ENCODE measurements around the gene SMOC1.

SMOC1 gene

DNA sequence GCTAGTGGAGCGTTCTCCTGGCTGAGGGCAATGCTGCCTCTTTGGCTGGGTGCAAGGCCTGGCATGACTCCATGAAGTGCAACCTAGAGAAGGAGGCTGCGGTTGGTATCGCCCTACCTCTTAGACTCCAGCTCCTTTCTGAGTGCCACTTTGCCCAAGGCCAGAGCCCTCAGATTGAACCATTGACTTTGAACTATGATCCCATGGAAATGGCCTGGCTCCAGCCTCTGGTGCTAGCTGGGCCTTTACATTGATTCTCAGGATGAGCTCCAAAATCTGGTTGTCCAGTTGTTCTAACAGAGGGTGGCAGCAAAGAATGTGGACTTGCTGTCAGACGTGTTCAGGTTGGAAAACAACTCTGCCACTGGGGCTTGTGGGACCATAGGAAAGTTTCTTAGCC, 16.1 kb upstream of the SMOC1 start:
- no peaks in the 10 kb centered on the region for H3K9me3 ChIP-seq (ENCODE audit: control insufficient read depth, insufficient read depth, low read length)
- no peaks in the 10 kb centered on the region; the same call in 1 of the 2 replicates for H3K36me3 ChIP-seq (ENCODE audit: control insufficient read depth, insufficient read depth, low read length)
- H3K4me3 ChIP-seq (ENCODE audit: low read depth, low read length) = no peak overlapping the region
- no peak overlapping the region for H3K9ac ChIP-seq (ENCODE audit: low read depth, low read length)
- peaks cover 25% of the 10 kb centered on the region for H3K4me1 ChIP-seq (ENCODE audit: control insufficient read depth, insufficient read depth, low read length)
- H3K27me3 ChIP-seq (ENCODE audit: control insufficient read depth, insufficient read depth, low read length) = peaks cover 11% of the 10 kb centered on the region
- H3K27ac ChIP-seq (ENCODE audit: low read depth, low read length) = no peak overlapping the region

DNA sequence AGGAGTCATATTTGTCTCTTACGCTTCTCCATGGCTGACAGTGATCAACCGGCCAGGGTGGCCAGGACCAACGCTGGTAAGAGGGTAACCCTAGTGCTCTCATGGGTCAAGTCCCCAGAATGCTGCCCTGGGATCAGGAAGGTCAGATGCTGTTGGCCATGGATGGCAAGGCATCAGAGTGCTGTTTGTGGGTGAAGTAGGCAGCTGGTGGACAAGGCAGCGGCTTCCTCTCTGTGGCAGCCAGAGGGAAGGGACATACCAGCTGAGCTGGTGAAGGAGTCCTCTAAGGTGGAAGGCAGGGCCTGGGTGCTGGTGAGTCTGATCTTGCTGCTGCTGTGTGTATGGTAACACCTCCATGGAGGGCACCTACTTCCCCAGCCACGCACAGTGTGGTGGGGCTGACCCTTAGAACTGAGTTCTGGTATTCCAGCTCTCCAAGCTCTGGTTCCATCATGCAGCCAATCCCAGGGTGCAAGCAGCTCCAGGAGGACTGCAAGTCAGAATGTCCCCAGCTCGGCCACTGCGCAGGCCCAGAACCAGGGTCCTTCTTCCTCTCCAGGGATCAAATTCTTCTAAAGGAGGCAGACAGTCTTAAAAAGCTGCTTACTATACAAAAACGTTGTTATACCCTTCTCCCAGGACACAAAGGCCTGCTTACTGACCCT, 13.4 kb upstream of the SMOC1 start:
- Histone ChIP-seq H3K27me3 (ENCODE audit: control insufficient read depth, insufficient read depth, low read length) (no peaks in the 10 kb centered on the region), H3K9ac (ENCODE audit: low read depth, low read length) (no peak overlapping the region)

DNA sequence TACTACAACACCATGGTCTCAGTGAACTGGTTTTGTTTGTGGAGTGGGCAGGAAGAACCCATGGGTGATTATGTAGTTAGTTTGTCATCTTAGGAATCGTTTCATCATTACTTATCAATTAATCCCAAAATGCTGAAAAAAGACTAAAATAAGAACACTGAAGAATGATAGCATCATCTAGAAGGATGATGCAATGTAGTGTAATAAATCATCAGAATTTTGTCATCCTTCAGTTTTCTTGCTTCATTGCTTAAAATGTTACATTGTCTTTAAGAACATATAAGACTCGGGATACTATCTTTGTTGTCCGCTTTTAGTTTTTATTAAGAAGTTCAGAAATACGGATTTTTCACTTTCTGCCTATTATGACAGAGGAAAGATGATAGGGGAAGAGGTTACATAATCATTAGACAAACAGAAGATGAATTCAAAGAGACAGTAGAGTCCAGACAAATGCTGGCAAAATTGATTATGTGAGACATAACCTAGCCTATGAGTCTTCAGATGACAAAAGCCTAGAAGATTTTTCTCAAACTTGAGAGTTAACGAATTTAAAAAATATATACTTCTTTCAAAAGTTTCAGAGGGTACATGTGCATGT, 10.8 kb upstream of the SMOC1 start:
- H3K9me3 ChIP-seq (ENCODE audit: control insufficient read depth, insufficient read depth, low read length) = no peaks in the 10 kb centered on the region
- H3K4me1 ChIP-seq (ENCODE audit: control insufficient read depth, insufficient read depth, low read length) = no peaks in the 10 kb centered on the region
- H3K4me3 ChIP-seq (ENCODE audit: low read depth, low read length) = no peak overlapping the region
- H3K9ac ChIP-seq (ENCODE audit: low read depth, low read length) = no peak overlapping the region
- H3K27ac ChIP-seq (ENCODE audit: low read depth, low read length) = no peak overlapping the region
- no peaks in the 10 kb centered on the region; the same call in 1 of the 2 replicates for H3K36me3 ChIP-seq (ENCODE audit: control insufficient read depth, insufficient read depth, low read length)
- H3K27me3 ChIP-seq (ENCODE audit: control insufficient read depth, insufficient read depth, low read length) = no peaks in the 10 kb centered on the region

More for the DNA sequence above, 13.4 kb upstream of the SMOC1 start:
- Histone ChIP-seq H3K9me3 (ENCODE audit: control insufficient read depth, insufficient read depth, low read length) (no peaks in the 10 kb centered on the region), H3K27ac (ENCODE audit: low read depth, low read length) (no peak overlapping the region), H3K4me3 (ENCODE audit: low read depth, low read length) (no peak overlapping the region), H3K36me3 (ENCODE audit: control insufficient read depth, insufficient read depth, low read length) (no peaks in the 10 kb centered on the region; the same call in 1 of the 2 replicates), H3K4me1 (ENCODE audit: control insufficient read depth, insufficient read depth, low read length) (peaks cover 10% of the 10 kb centered on the region)

DNA sequence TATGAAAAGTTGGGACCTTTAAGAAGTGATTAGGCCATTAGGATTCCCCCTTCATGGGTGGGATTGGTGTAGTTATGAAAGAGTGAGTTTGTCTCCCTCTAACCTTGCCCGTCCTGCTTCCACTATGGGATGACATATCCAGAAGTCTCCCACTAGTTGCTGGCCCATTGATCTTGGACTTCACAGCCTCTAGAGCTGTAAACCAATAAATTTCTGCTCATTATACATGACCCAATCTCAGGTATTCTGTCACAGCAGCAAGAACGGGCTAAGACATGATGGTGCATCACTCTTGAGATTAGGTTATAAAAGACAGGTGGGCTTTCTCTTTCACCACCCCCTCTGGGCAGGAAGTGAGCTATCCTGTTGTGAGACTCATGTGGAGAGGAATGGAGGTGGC, 8.6 kb upstream of the SMOC1 start:
- no peaks in the 10 kb centered on the region for H3K9me3 ChIP-seq (ENCODE audit: control insufficient read depth, insufficient read depth, low read length)
- no peaks in the 10 kb centered on the region for H3K27me3 ChIP-seq (ENCODE audit: control insufficient read depth, insufficient read depth, low read length)
- H3K4me1 ChIP-seq (ENCODE audit: control insufficient read depth, insufficient read depth, low read length) = no peaks in the 10 kb centered on the region
- H3K4me3 ChIP-seq (ENCODE audit: low read depth, low read length) = no peak overlapping the region
- no peaks in the 10 kb centered on the region; the same call in 1 of the 2 replicates for H3K36me3 ChIP-seq (ENCODE audit: control insufficient read depth, insufficient read depth, low read length)
- no peak overlapping the region for H3K27ac ChIP-seq (ENCODE audit: low read depth, low read length)
- H3K9ac ChIP-seq (ENCODE audit: low read depth, low read length) = no peak overlapping the region

DNA sequence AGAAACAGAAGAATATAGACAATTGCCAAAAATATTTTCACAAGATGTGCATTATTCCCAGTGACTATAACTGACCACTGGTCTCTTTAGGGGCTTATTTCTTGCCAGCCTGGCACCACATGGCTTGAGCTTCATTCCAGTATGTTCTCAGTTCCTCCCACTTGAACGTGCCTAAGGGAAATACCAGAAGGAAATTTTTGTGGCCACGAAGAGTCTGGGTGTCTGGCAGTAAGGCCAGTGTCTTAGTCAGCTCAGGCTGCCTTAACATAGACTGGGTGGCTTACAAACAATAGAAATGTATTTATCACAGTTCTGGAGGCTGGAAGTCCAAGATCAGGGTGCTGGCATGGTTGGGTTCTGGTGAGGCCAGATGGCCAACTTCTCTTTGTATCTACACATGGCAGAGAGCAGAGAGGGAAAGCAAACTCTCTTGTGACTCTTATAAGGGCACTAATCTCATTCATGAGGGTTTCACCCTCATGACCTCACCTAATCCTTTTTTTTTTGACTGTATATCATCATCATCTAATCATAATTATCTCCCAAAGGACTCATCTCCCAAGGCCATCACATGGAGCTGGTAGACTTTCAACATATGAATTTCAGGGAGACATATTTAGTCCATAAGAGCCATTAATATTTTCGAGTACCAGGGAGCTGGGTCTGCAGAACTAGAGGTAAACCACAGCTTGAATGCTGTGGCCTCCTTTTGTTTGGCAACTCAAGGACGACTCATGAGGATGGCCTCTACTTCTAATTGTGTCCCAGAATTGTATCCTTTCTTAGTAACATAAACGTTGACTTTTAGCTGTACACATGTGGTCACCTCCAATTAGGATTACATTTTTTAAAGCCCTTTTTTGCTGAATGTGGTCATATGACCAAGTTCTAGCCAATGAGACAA, 5.1 kb upstream of the SMOC1 start:
- no peaks in the 10 kb centered on the region for H3K36me3 ChIP-seq (ENCODE audit: control insufficient read depth, insufficient read depth, low read length)
- no peak overlapping the region for H3K9ac ChIP-seq (ENCODE audit: low read depth, low read length)
- H3K4me3 ChIP-seq (ENCODE audit: low read depth, low read length) = no peak overlapping the region
- H3K27ac ChIP-seq (ENCODE audit: low read depth, low read length) = no peak overlapping the region
- H3K27me3 ChIP-seq (ENCODE audit: control insufficient read depth, insufficient read depth, low read length) = peaks cover 15% of the 10 kb centered on the region
- H3K9me3 ChIP-seq (ENCODE audit: control insufficient read depth, insufficient read depth, low read length) = no peaks in the 10 kb centered on the region
- no peaks in the 10 kb centered on the region for H3K4me1 ChIP-seq (ENCODE audit: control insufficient read depth, insufficient read depth, low read length)

DNA sequence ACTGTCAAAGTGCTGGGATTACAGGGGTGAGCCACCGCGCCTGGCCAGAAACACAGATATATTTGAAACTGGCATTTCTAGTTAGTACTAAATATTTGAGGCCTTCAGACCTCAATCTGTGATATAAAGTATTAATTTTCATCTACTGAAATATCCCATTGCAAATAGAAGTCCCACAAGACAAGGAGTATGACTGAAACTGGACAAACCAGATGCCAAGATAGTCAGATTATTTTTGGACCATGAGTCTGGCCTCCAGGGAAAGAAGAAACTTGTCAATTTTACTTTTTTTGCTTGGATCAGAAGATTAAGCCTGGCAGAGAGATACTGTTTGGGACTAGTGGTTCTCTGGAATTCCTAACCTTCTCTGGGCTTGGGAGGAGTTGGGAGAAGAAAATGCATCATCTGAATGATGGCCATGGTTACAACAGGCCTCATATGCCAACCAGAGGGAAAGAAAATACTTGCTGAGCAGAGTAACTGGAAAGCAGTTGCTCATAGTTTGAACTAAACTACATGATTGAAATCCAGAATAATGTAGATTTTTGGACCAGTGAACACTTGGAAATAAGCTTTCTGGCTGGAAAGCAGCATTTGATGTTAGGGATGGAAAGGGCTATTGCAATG, 2.9 kb upstream of the SMOC1 start:
- Histone ChIP-seq H3K27me3 (ENCODE audit: control insufficient read depth, insufficient read depth, low read length) (peaks cover 35% of the 10 kb centered on the region), H3K4me3 (ENCODE audit: low read depth, low read length) (no peak overlapping the region), H3K9me3 (ENCODE audit: control insufficient read depth, insufficient read depth, low read length) (no peaks in the 10 kb centered on the region), H3K27ac (ENCODE audit: low read depth, low read length) (no peak overlapping the region), H3K36me3 (ENCODE audit: control insufficient read depth, insufficient read depth, low read length) (no peaks in the 10 kb centered on the region), H3K4me1 (ENCODE audit: control insufficient read depth, insufficient read depth, low read length) (no peaks in the 10 kb centered on the region), H3K9ac (ENCODE audit: low read depth, low read length) (no peak overlapping the region)

DNA sequence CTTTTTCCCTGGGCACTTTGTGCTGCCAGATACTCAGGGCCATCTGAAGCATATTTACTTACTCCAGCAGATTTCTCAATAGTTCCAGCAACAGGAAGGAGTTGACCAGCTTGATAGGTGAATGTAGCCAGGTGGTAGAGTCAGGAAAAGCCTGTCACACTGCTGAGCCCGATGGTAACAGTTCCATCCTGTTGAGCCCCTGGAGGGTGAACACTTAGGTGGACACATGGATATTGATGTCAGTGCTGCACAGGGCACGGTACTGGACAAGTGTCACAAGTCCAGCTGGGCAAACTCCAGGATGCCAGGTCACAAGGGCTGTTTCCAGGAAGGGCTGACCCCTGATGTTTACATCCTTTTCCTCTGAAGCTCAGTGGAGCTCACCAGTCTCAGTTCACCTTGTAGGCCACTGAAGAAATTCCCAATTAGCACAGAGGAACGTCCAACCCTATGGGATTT, 2.3 kb upstream of the SMOC1 start:
- Histone ChIP-seq H3K36me3 (ENCODE audit: control insufficient read depth, insufficient read depth, low read length) (no peaks in the 10 kb centered on the region), H3K4me1 (ENCODE audit: control insufficient read depth, insufficient read depth, low read length) (no peaks in the 10 kb centered on the region), H3K9me3 (ENCODE audit: control insufficient read depth, insufficient read depth, low read length) (no peaks in the 10 kb centered on the region), H3K27ac (ENCODE audit: low read depth, low read length) (no peak overlapping the region), H3K9ac (ENCODE audit: low read depth, low read length) (no peak overlapping the region), H3K27me3 (ENCODE audit: control insufficient read depth, insufficient read depth, low read length) (peaks cover 40% of the 10 kb centered on the region), H3K4me3 (ENCODE audit: low read depth, low read length) (no peak overlapping the region)

DNA sequence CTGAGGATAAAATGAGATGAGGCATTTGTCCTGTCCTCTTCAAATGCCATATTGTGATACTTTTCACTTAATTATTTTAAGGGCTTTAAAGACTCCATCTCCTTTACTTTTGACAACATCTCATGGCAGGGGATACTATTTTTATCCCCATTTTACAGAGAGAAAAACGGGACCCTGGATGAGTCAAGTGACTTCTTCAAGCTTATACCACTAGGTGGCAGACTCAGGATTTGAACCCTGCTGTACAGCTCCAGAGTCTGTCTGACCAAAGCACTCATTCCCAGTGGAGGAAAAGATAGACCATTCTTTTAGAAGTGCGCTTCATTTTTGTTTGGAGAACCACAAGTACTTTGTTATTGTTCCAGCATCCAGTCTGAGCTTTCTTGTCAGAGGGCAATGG, 1.7 kb upstream of the SMOC1 start:
- H3K4me3 ChIP-seq (ENCODE audit: low read depth, low read length) = no peak overlapping the region
- no peaks in the 10 kb centered on the region for H3K36me3 ChIP-seq (ENCODE audit: control insufficient read depth, insufficient read depth, low read length)
- peaks cover 40% of the 10 kb centered on the region for H3K27me3 ChIP-seq (ENCODE audit: control insufficient read depth, insufficient read depth, low read length)
- H3K27ac ChIP-seq (ENCODE audit: low read depth, low read length) = no peak overlapping the region
- H3K9me3 ChIP-seq (ENCODE audit: control insufficient read depth, insufficient read depth, low read length) = no peaks in the 10 kb centered on the region
- H3K4me1 ChIP-seq (ENCODE audit: control insufficient read depth, insufficient read depth, low read length) = no peaks in the 10 kb centered on the region
- H3K9ac ChIP-seq (ENCODE audit: low read depth, low read length) = no peak overlapping the region

DNA sequence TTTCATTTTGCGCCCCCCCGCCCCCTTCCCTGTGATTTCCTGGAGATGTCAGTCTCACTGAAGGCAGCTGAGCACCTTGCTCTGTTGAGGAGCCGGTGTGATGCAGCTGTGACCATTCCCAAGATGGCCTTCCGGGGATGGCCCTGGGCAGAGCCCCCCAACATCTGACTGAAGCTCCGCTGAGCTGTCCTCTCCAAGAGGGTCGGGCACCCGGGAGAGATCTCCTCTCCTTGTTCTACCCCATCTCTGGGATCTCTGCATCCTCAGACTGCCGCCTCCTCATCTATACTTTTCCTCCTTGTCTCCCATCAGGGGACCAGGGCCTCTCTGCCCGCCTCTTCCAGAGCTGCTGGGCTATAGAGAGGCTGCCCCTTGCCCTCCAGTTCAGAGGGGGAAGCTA, 965 bp upstream of the SMOC1 start:
- Histone ChIP-seq H3K27ac (ENCODE audit: low read depth, low read length) (no peak overlapping the region), H3K9me3 (ENCODE audit: control insufficient read depth, insufficient read depth, low read length) (no peaks in the 10 kb centered on the region), H3K4me1 (ENCODE audit: control insufficient read depth, insufficient read depth, low read length) (no peaks in the 10 kb centered on the region), H3K4me3 (ENCODE audit: low read depth, low read length) (no peak overlapping the region), H3K27me3 (ENCODE audit: control insufficient read depth, insufficient read depth, low read length) (peaks cover 40% of the 10 kb centered on the region), H3K9ac (ENCODE audit: low read depth, low read length) (no peak overlapping the region), H3K36me3 (ENCODE audit: control insufficient read depth, insufficient read depth, low read length) (no peaks in the 10 kb centered on the region)

DNA sequence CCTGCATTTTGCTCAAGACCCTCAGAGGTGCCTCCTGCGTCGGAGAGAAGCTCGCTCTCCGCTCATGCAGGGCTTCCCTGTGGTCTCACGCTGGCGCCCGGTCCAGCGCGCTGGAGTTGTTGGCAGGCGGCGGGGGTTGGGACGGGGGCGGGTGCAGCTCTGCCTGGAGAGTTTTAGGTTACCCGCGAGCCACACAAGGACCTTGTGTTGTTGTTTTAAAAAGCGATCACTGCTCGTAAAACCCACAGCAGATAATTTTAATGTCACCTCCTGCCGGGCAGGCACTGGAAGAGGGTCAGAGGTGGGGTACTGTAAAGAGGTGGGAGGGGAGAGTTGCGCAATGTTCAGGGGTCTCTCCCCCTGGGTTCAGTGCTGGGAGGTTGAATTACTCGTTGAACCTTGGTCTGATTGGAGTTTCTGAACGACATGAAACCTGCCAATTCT, 850 bp downstream of the SMOC1 start:
- peaks cover 40% of the 10 kb centered on the region for H3K27me3 ChIP-seq (ENCODE audit: control insufficient read depth, insufficient read depth, low read length)
- H3K9ac ChIP-seq (ENCODE audit: low read depth, low read length) = no peak overlapping the region
- no peak overlapping the region for H3K27ac ChIP-seq (ENCODE audit: low read depth, low read length)
- H3K4me3 ChIP-seq (ENCODE audit: low read depth, low read length) = peak overlapping the region; percentile 71
- no peaks in the 10 kb centered on the region for H3K4me1 ChIP-seq (ENCODE audit: control insufficient read depth, insufficient read depth, low read length)
- no peaks in the 10 kb centered on the region for H3K9me3 ChIP-seq (ENCODE audit: control insufficient read depth, insufficient read depth, low read length)
- H3K36me3 ChIP-seq (ENCODE audit: control insufficient read depth, insufficient read depth, low read length) = no peaks in the 10 kb centered on the region

All from HUES48 (cell line).